Activated CD4-positive, alpha-beta memory T cell treated with anti-CD3 and anti-CD28 coated beads for 36 hours (primary cell): ENCODE measurements around the gene ATP8B2. TPM values are rescaled to one million over a fixed set of nuclear protein-coding genes. Genes with fewer than 3 reads are reported as not detected.
"Not testable (repeated sequence)": the region's sequence is repeated elsewhere in the genome, so short reads cannot be mapped to it uniquely, and the experiment has no call there.

Source experiments
- CTCF ChIA-PET: fragments of 350-600 bp; sonication (Branson Sonifier 250); formaldehyde crosslinking; loops from one replicate; lab custom pipeline; 2021; ENCODE audit warnings: antibody characterized with exemption, inconsistent platforms; lab: Charles Lee
- POLR2A ChIA-PET: fragments of 350-600 bp; sonication (Branson Sonifier 250); formaldehyde crosslinking; loops from one replicate; lab custom pipeline; 2021; ENCODE audit warnings: antibody characterized with exemption; lab: Charles Lee
- DNase-seq: peaks from one replicate; pipeline ENCODE4 v3.0.0-alpha.2; 2020
- H3K27ac Mint-ChIP-seq: one replicate; pipeline ENCODE4 v1.8.0; 2021; ENCODE audit warnings: mixed read lengths
- H3K27me3 Mint-ChIP-seq: one replicate; pipeline ENCODE4 v1.8.0; 2021; ENCODE audit warnings: mixed read lengths
- H3K36me3 Mint-ChIP-seq: one replicate; pipeline ENCODE4 v1.8.0; 2021; ENCODE audit warnings: mixed read lengths
- H3K4me1 Mint-ChIP-seq: one replicate; pipeline ENCODE4 v1.8.0; 2021; ENCODE audit warnings: low read depth, mixed read lengths
- H3K4me3 Mint-ChIP-seq: one replicate; pipeline ENCODE4 v1.8.0; 2021; ENCODE audit warnings: mild to moderate bottlenecking, mixed read lengths
- H3K9me3 Mint-ChIP-seq: one replicate; pipeline ENCODE4 v1.8.0; 2021; ENCODE audit warnings: mixed read lengths
- intact Hi-C: fragments of 100-400 bp; cut with micrococcal nuclease; formaldehyde crosslinking; loops from one replicate; pipeline ENCODE4 v1.15.1; 2023
- total RNA-seq, 2 experiments: library from RNA; stranded (reverse); gene quantifications; one replicate each; pipeline ENCODE4 v1.2.3, GENCODE V29; 2021

The ATP8B2 gene
- total RNA-seq, 2 experiments from 2014 or later = 58.5 to 59.9 TPM

DNA sequence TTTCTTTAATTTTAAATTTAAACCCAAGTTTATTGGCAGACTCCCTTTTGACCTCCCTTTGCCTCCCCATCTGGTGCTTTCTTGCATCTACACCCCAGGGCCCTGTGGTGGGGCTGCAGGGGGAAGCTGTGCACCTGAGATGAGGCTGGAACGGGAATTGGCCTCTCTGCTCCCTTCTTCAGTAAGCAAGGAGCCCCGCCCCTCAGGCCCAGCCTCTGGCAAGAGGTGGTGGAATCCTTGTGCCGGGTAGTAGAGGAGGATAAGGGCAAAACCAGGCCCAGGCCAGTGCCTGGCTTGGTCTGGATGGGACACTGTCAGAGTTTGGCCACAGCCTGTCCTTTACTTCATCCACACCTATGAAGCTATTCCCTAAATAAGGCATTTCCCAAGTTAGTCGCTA, 25.1 kb downstream of the ATP8B2 start:
- Mint-ChIP-seq H3K27ac (no peak overlapping the region), H3K4me1 (peaks cover 61% of the 10 kb centered on the region), H3K27me3 (no peaks in the 10 kb centered on the region), H3K4me3 (no peak overlapping the region), H3K9me3 (no peaks in the 10 kb centered on the region), H3K36me3 (peaks cover 36% of the 10 kb centered on the region)
- DNase-seq = no peak
- ChIA-PET CTCF (interaction anchor here (1.6 to 13.9 kb wide), 3 partner anchors 16 to 196 kb away, joined by 4 to 177 read pairs (median 7); no protein-coding TSS in a partner anchor), POLR2A (interaction anchor here (0.9 kb wide), 1 partner anchor 9 kb away, joined by 3 read pairs; no protein-coding TSS in a partner anchor)
- intact Hi-C loops = loop anchor here (5.0 kb wide), 1 partner anchor 207 kb away; the partner anchor contains the start of gene UBE2Q1

DNA sequence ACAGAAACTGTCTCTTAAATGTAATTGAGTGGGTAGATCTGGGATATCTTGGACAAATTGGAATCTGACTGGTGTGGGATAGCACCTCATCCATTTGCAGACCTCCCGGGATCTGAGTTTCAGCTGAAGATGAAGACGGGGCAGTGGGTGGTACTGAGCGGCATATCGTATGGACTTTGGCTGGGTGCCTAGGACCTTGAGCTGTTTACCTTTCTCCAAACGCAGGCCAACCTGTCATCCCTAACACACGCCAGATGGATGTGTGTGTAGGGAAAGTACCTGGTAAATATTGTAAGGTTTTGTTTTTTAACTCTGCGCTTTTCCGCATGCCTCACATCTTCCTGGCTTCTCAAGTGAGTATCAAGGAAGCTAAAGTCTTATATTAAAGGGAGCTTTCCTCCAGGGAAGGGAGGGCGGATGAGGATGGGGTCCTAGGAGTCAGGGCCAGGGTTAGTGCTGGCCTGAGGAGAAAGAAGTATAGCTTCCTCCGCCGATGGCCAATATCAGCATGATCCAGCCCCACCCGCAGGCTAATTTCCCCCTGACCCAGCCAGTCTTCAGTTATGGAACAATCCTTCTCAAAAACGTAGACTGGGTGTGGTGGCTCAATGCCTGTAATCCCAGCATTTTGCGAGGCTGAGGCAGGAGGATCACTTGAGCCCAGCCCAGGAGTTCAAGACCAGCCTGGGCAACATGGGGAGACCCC, 26.2 kb downstream of the ATP8B2 start:
- Mint-ChIP-seq H3K9me3 (no peaks in the 10 kb centered on the region), H3K36me3 (peaks cover 27% of the 10 kb centered on the region), H3K4me3 (no peak overlapping the region), H3K27me3 (no peaks in the 10 kb centered on the region), H3K4me1 (peaks cover 49% of the 10 kb centered on the region), H3K27ac (no peak overlapping the region)
- ChIA-PET POLR2A (interaction anchor here (0.9 kb wide), 1 partner anchor 10 kb away, joined by 3 read pairs; no protein-coding TSS in a partner anchor), CTCF (interaction anchor here (0.9 to 13.9 kb wide), 7 partner anchors 9 to 195 kb away, joined by 3 to 177 read pairs (median 7); no protein-coding TSS in a partner anchor)
- intact Hi-C loops = loop anchor here (2.0 to 5.0 kb wide), 2 partner anchors 115 to 206 kb away; partner anchors contain the start of gene UBE2Q1
- no peak for DNase-seq

DNA sequence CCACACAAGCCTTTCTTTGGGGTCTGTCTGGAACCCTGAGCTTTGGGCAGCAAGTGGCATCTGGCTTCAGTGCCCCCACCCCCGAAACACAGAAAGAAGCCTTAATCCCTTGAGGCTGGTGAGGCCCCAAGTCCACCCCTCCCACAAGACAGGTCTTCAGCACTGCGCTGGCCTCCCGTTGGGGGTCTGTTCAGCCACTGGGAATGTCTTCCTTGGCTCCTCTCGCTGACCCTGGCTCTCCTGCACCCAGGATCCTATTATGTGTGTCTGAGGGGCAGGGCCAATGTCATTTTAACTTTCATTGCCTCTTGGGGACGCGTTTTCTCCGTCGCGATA, 26.9 kb downstream of the ATP8B2 start:
- no peaks in the 10 kb centered on the region for H3K9me3 Mint-ChIP-seq
- H3K4me1 Mint-ChIP-seq = peaks cover 45% of the 10 kb centered on the region
- CTCF ChIA-PET = interaction anchor here (0.9 to 13.9 kb wide), 13 partner anchors 8 to 194 kb away, joined by 3 to 177 read pairs (median 4); no protein-coding TSS in a partner anchor
- POLR2A ChIA-PET = no interaction called here
- H3K4me3 Mint-ChIP-seq = peak overlapping the region; percentile 72
- DNase-seq = no peak
- no peaks in the 10 kb centered on the region for H3K27me3 Mint-ChIP-seq
- intact Hi-C loops = loop anchor here (2.0 to 5.0 kb wide), 2 partner anchors 115 to 205 kb away; partner anchors contain the start of gene UBE2Q1
- H3K36me3 Mint-ChIP-seq = peaks cover 23% of the 10 kb centered on the region
- H3K27ac Mint-ChIP-seq = peak overlapping the region; percentile 82

DNA sequence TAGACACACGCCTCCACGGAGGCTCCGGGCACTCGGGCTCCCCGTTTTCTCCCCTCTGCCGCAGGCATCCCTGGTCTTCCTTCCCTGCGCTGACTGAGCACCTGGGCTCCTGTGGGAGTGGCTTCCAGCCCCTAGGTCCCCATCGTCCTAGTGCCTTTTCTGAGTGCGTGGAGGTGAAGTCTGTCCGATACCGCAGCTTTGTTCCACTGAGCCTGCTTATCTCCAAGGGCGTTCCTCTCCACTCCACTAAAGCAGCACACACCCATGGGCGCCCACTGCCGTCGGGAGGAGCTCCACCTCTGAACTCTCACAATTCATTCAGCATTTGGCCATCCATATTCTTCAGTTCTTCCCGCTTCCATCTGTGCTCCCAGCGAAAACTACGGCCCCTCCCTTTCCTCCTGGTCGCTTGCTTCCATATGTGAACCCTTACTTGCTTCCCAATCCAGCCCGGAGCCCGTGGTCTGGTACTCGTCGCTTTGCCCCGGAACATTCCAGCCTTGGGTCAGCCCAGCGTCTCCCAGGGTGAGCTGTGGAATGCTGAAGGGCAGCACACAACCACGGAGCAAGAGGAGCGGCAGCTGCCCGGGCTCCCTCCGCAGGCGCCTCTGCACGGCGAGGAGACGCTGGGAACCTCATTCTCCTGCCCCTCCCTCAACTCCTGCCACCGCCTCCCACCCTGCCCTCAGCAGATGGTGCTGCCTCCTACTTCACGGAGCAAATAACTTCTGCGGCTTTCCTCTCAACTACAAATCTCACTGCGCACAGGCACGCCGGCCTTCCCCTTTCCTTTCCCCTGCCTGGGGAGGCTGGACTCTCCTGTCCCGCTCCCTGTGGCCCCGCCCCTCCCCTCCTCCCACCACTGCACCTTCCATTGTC, 27.5 kb downstream of the ATP8B2 start:
- peak; percentile 81 for DNase-seq
- POLR2A ChIA-PET = interaction anchor here (1.5 kb wide), 1 partner anchor 50 kb away, joined by 3 read pairs; no protein-coding TSS in a partner anchor
- H3K9me3 Mint-ChIP-seq = no peaks in the 10 kb centered on the region
- H3K36me3 Mint-ChIP-seq = peaks cover 20% of the 10 kb centered on the region
- CTCF ChIA-PET = interaction anchor here (0.6 to 13.9 kb wide), 17 partner anchors 9 to 195 kb away, joined by 3 to 177 read pairs (median 4); no protein-coding TSS in a partner anchor
- intact Hi-C loops = loop anchor here (1.0 to 5.0 kb wide), 6 partner anchors 10 to 204 kb away; partner anchors contain the start of genes IL6R and UBE2Q1
- H3K27me3 Mint-ChIP-seq = no peaks in the 10 kb centered on the region
- H3K27ac Mint-ChIP-seq = peak overlapping the region; percentile 82
- H3K4me3 Mint-ChIP-seq = peak overlapping the region; percentile 72
- peaks cover 41% of the 10 kb centered on the region for H3K4me1 Mint-ChIP-seq

DNA sequence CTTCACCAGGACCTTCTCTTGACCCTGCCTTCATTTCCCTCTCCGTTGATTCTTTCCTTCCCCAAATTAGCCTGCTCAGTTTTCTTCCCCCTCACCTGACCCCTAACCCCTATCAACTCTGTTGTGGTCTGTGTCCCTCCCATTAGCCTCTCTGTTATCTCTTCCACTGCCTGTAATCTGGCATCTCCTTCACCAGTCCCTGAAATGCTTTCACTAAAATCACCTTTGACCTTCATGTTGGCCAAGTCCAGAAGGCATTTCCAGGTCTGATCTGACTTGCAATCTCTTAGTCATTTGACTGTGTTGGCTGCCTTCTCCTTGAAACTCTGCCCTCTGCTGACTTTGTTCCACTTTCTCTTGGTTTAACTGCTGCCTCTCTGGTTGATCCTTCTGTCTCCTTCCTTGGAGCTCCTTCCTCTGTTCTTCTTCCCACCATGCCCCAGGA, 28.2 kb downstream of the ATP8B2 start:
- peak overlapping the region; percentile 72 for H3K4me3 Mint-ChIP-seq
- intact Hi-C loops = loop anchor here (1.0 to 5.0 kb wide), 6 partner anchors 10 to 204 kb away; partner anchors contain the start of genes IL6R and UBE2Q1
- H3K27ac Mint-ChIP-seq = peak overlapping the region; percentile 82
- peaks cover 14% of the 10 kb centered on the region for H3K36me3 Mint-ChIP-seq
- DNase-seq = peak; percentile 61
- ChIA-PET POLR2A (interaction anchor here (1.5 kb wide), 1 partner anchor 50 kb away, joined by 3 read pairs; no protein-coding TSS in a partner anchor), CTCF (interaction anchor here (0.6 to 13.9 kb wide), 17 partner anchors 9 to 193 kb away, joined by 3 to 177 read pairs (median 4); no protein-coding TSS in a partner anchor)
- no peaks in the 10 kb centered on the region for H3K9me3 Mint-ChIP-seq
- peaks cover 35% of the 10 kb centered on the region for H3K4me1 Mint-ChIP-seq
- H3K27me3 Mint-ChIP-seq = no peaks in the 10 kb centered on the region

DNA sequence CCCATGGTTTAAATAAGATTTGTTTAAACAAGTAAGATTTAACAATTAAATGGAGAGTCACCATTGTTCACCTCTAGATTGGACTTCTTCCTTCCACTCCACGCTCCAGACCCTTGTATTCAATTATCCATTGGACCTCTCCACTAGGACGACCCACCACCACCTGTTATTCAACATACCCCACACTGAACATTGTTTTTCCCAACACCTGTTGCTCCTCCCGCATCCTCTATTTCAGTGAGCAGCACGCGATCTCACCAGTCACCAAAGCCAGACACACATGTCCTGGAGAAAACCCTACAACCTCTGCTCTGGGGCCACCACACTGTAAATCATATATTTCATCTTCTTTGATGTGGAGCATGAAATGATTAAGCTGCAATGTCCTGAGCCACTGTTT, 28.6 kb downstream of the ATP8B2 start:
- ChIA-PET POLR2A (interaction anchor here (1.5 kb wide), 1 partner anchor 49 kb away, joined by 3 read pairs; no protein-coding TSS in a partner anchor), CTCF (interaction anchor here (0.6 to 13.9 kb wide), 14 partner anchors 19 to 193 kb away, joined by 3 to 177 read pairs (median 4); no protein-coding TSS in a partner anchor)
- H3K4me3 Mint-ChIP-seq = peak overlapping the region; percentile 27
- peaks cover 10% of the 10 kb centered on the region for H3K36me3 Mint-ChIP-seq
- DNase-seq = no peak
- no peaks in the 10 kb centered on the region for H3K9me3 Mint-ChIP-seq
- H3K27ac Mint-ChIP-seq = peak overlapping the region; percentile 82
- peaks cover 35% of the 10 kb centered on the region for H3K4me1 Mint-ChIP-seq
- no peaks in the 10 kb centered on the region for H3K27me3 Mint-ChIP-seq
- intact Hi-C loops = loop anchor here (1.0 to 5.0 kb wide), 6 partner anchors 11 to 203 kb away; partner anchors contain the start of genes IL6R and UBE2Q1

DNA sequence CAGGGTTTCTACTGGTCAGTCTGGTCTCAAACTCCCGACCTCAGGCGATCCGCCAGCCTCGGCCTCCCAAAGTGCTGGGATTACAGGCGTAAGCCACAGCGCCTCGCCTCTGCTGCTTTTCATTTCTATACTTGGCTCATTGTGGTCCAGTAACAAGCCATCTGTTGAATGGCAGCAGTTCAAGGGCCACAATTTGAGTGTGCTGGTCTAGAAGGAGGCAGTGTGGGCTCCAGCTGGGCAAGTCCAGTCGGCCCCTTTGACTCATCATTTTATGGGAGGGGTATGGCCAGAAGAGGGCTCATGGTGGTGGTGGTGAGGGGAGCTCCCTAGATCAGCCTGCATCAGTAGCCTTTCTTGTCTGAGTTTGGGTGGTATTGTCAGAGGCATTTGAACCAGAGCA, 33.2 kb downstream of the ATP8B2 start:
- ChIA-PET CTCF (no interaction called here), POLR2A (no interaction called here)
- DNase-seq = no peak
- Mint-ChIP-seq H3K9me3 (peaks cover 7% of the 10 kb centered on the region), H3K27ac (no peak overlapping the region), H3K4me3 (no peak overlapping the region), H3K27me3 (no peaks in the 10 kb centered on the region), H3K4me1 (peaks cover 12% of the 10 kb centered on the region), H3K36me3 (no peaks in the 10 kb centered on the region)
- intact Hi-C loops = no loop called here

DNA sequence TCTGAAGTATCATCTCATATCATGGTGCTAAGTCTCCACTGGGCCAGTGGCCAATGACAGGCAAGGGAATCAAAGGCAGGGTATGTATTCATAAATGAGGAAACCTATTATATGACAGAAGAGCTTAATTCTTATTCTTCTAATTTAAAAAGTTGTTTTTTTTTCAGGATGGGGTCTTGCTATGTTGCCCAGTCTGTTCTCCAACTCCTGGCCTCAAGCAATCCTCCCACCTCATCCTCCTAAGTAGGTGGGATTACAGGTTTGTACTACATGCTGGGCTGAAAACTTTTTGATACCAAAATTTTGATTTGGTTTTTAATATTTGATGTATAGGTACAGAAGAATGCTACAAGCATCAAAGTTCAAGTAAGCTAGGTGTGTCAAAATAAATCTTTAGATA, 35.0 kb downstream of the ATP8B2 start:
- Mint-ChIP-seq H3K36me3 (no peaks in the 10 kb centered on the region), H3K4me3 (no peak overlapping the region), H3K27ac (no peak overlapping the region), H3K4me1 (no peaks in the 10 kb centered on the region), H3K9me3 (peaks cover 7% of the 10 kb centered on the region), H3K27me3 (no peaks in the 10 kb centered on the region)
- intact Hi-C loops = no loop called here
- ChIA-PET POLR2A (no interaction called here), CTCF (interaction anchor here (0.8 to 2.0 kb wide), 2 partner anchors 17 to 26 kb away, joined by 3 to 9 read pairs; no protein-coding TSS in a partner anchor)
- no peak for DNase-seq

DNA sequence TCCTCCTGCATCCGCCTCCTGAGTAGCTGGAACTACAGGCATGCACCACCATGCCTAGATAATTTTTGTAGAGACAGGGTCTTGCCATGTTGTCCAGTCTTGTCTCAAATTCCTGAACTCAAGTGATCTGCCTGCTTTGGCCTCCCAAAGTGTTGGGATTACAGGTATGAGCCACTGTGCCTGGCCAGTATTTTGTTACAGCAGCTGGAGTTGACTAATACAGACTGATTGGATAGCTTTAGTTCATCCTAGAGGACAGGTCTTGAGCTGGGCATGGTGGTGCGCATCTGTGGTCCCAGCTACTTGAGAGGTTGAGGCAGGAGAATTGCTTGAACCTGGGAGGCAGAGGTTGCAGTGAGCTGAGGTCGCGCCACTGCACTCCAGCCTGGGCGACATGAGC, 35.6 kb downstream of the ATP8B2 start:
- H3K27ac Mint-ChIP-seq, DNase-seq, POLR2A ChIA-PET, H3K36me3 Mint-ChIP-seq, H3K9me3 Mint-ChIP-seq, H3K27me3 Mint-ChIP-seq, H3K4me1 Mint-ChIP-seq, H3K4me3 Mint-ChIP-seq, intact Hi-C loops: not testable (repeated sequence)
- CTCF ChIA-PET = interaction anchor here (0.6 to 2.0 kb wide), 7 partner anchors 14 to 186 kb away, joined by 3 to 9 read pairs (median 3); no protein-coding TSS in a partner anchor

DNA sequence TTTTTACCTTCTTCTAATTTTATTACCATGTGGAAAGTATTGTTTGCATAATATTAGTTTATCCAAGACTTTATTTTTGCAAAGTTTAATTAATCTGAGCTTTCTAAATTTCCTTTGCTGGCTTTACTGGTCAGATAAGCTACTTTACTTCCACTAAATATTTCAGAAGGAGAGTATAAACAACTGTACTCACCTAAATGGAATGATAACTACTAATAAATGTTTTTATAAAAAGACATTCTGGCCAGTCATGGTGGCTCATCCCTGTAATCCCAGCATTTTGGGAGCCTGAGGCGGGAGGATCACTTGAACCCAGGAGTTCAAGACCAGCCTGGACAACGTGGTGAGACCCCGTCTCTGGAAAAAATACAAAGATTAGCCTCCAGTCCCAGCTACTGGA, 36.0 kb downstream of the ATP8B2 start:
- H3K27me3 Mint-ChIP-seq = no peaks in the 10 kb centered on the region
- H3K4me1 Mint-ChIP-seq = peaks cover 5% of the 10 kb centered on the region
- POLR2A ChIA-PET = no interaction called here
- H3K4me3 Mint-ChIP-seq = no peak overlapping the region
- intact Hi-C loops = no loop called here
- peaks cover 7% of the 10 kb centered on the region for H3K9me3 Mint-ChIP-seq
- H3K36me3 Mint-ChIP-seq = no peaks in the 10 kb centered on the region
- DNase-seq = no peak
- CTCF ChIA-PET = interaction anchor here (0.6 to 2.0 kb wide), 6 partner anchors 14 to 185 kb away, joined by 3 to 9 read pairs (median 3); no protein-coding TSS in a partner anchor
- H3K27ac Mint-ChIP-seq = no peak overlapping the region

DNA sequence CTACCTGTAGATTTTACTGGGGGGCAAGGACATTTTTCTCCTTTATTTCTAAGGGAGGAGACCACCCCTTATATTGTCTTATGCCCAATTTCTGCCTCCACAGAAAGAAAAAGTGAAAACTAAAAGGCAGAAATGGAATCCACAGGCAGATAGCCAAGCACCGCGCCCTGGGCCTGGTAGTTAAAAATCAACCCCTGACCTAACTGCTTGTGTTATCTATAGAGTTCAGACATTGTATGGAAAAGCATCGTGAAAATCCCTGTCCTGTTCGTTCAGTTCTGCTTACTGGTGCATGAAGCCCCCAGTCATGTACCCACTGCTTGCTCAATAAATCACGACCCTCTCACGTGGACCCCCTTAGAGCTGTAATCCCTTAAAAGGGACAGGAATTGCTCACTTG, 46.1 kb downstream of the ATP8B2 start:
- Mint-ChIP-seq H3K36me3 (no peaks in the 10 kb centered on the region), H3K4me3 (no peak overlapping the region), H3K9me3 (no peaks in the 10 kb centered on the region), H3K4me1 (peaks cover 6% of the 10 kb centered on the region), H3K27me3 (no peaks in the 10 kb centered on the region), H3K27ac (no peak overlapping the region)
- ChIA-PET CTCF (no interaction called here), POLR2A (no interaction called here)
- intact Hi-C loops = no loop called here
- DNase-seq = no peak
